Measurements from ENCODE around the gene RBSN. TPM values are rescaled to one million over a fixed set of nuclear protein-coding genes. Genes with fewer than 3 reads are reported as not detected.

The RBSN gene
- total and polyA plus RNA-seq, 12 donors = 5.7 to 33.9 (median 23.9) TPM

DNA sequence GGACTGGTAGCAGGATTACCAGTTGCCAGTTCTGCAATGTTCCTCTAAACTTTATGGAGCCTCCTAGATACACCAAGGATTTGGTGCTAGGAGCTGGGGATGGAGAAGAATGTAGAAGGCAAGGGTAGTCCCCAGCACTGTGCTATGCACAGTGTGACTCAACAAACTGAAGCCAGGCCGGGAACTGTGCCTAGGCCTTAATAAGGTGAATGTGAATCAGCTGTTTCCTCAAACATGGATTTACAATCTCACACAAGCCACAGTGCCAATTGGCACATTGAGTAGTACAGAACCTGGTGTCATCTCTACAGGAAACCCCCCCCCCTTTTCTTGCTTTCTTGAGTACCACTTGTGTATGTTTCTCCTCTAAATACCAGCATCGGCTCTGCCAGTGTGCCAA lies 66.3 kb downstream of the RBSN start:
- Histone ChIP-seq H3K4me1 (replicated peaks in 1 of 2) (no peaks in the 10 kb centered on the region), H3K4me3 (no peak overlapping the region), H3K36me3 (replicated peaks in 1 of 2) (peaks cover 0 to 91% of the 10 kb centered on the region in 2 donors), H3K9me3 (replicated peaks in 1 of 3) (no peaks in the 10 kb centered on the region), H3K27me3 (no peaks in the 10 kb centered on the region), H3K27ac (no peak overlapping the region)
- no peak for DNase-seq
- TF ChIP-seq POLR2A (IDR thresholded peaks at IDR 0.05) = no peak
- TF ChIP-seq, protein P1, sequence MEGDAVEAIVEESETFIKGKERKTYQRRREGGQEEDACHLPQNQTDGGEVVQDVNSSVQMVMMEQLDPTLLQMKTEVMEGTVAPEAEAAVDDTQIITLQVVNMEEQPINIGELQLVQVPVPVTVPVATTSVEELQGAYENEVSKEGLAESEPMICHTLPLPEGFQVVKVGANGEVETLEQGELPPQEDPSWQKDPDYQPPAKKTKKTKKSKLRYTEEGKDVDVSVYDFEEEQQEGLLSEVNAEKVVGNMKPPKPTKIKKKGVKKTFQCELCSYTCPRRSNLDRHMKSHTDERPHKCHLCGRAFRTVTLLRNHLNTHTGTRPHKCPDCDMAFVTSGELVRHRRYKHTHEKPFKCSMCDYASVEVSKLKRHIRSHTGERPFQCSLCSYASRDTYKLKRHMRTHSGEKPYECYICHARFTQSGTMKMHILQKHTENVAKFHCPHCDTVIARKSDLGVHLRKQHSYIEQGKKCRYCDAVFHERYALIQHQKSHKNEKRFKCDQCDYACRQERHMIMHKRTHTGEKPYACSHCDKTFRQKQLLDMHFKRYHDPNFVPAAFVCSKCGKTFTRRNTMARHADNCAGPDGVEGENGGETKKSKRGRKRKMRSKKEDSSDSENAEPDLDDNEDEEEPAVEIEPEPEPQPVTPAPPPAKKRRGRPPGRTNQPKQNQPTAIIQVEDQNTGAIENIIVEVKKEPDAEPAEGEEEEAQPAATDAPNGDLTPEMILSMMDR (IDR thresholded peaks at IDR 0.05) = no peak
- intact Hi-C loops (cut with DNase I) = no loop called here
- 84 to 94% (median 87%) methylated on average over 2 of the region's 2 CpGs for WGBS, 4 donors

DNA sequence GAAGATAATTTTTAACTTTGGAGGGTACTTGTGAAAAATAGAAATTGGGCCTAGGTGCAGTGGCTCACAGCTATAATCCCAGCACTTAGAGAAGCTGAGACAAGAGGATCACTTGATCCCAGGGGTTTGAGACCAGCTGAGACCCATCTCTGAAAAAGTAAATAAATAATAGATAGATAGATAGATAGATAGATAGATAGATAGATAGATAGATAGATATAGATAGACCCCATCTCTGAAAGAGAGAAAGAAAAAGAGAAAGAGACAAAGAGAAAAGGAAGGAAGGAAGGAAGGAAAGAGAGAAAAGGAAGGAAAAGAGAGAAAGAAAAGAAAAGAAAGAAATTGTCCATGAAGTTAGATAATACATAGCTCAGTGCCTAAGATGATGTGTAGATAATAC lies 69.3 kb downstream of the RBSN start:
- Histone ChIP-seq H3K27me3 (no peaks in the 10 kb centered on the region), H3K9me3 (replicated peaks in 1 of 3) (no peaks in the 10 kb centered on the region), H3K4me3 (no peak overlapping the region), H3K36me3 (replicated peaks in 1 of 2) (peaks cover 0 to 86% of the 10 kb centered on the region in 2 donors), H3K4me1 (replicated peaks in 1 of 2) (no peaks in the 10 kb centered on the region), H3K27ac (no peak overlapping the region)
- DNase-seq = no peak
- intact Hi-C loops (cut with DNase I) = no loop called here
- TF ChIP-seq, protein P1 (IDR thresholded peaks at IDR 0.05) = no peak
- TF ChIP-seq POLR2A (IDR thresholded peaks at IDR 0.05) = no peak

DNA sequence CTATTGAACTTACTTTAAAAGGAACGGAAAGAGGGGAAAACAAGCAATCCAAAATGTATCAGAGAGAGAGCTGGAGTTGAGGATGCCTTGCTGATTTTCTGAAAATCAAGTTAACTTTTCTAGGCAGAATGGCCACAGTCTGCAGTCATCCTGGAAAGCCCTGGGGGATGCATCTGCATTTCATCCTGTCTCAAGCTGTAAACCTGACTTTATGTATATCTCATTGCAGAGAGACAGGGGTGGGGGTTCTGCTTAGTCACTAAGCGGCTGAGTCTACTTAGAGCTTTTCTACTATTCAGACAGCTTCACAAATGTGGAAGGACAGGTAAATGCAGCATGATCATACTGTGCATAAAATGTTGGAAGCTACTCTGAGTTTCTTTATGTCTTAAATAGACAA lies 75.2 kb downstream of the RBSN start:
- 91 to 97% (median 95%) methylated on average over 2 of the region's 2 CpGs for WGBS, 4 donors
- no peaks in the 10 kb centered on the region for H3K27me3 ChIP-seq
- intact Hi-C loops (cut with DNase I) = no loop called here
- TF ChIP-seq, protein P1 (IDR thresholded peaks at IDR 0.05) = no peak
- TF ChIP-seq POLR2A (IDR thresholded peaks at IDR 0.05) = no peak
- no peak overlapping the region for H3K4me3 ChIP-seq
- DNase-seq = no peak
- no peak overlapping the region for H3K27ac ChIP-seq
- no peaks in the 10 kb centered on the region for H3K4me1 ChIP-seq (replicated peaks in 1 of 2)
- peaks cover 0 to 81% of the 10 kb centered on the region in 2 donors for H3K36me3 ChIP-seq (replicated peaks in 1 of 2)
- no peaks in the 10 kb centered on the region for H3K9me3 ChIP-seq (replicated peaks in 1 of 3)

DNA sequence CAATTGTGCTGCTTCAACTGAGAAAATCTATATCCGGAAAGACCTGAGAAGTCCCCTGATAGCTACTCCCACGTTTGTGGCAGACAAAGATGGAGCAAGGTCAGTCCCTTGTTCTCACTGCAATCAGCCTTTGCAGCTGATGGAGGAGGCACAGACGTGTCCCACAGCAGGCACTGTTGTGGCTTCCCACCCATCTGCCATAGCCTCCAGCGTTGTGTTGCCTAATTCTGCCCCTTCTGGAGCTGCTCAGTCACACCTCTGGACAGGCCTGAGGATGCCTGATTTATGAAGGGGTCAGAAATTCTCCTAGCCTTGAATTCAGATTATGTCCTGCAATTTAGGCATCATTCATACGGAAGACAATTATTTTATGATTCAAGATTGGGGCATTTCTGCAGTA lies 75.7 kb downstream of the RBSN start:
- H3K4me1 ChIP-seq (replicated peaks in 1 of 2) = no peaks in the 10 kb centered on the region
- DNase-seq = no peak
- H3K27me3 ChIP-seq = no peaks in the 10 kb centered on the region
- no peak overlapping the region for H3K4me3 ChIP-seq
- no peak overlapping the region for H3K27ac ChIP-seq
- no peak for TF ChIP-seq POLR2A (IDR thresholded peaks at IDR 0.05)
- TF ChIP-seq, protein P1 (IDR thresholded peaks at IDR 0.05) = no peak
- WGBS, 4 donors = 69 to 77% (median 74%) methylated on average over 5 of the region's 5 CpGs
- peaks cover 0 to 81% of the 10 kb centered on the region in 2 donors for H3K36me3 ChIP-seq (replicated peaks in 1 of 2)
- intact Hi-C loops (cut with DNase I) = no loop called here
- no peaks in the 10 kb centered on the region for H3K9me3 ChIP-seq (replicated peaks in 1 of 3)

Other genes with a start within 250 kb of the RBSN start
- 10 to 100 TPM; 13.3 to 42.2 (median 29.4) TPM for gene NR2C2, start 151.6 kb downstream of the RBSN start, total RNA-seq
- gene NR2C2, start 151.6 kb downstream of the RBSN start, polyA plus RNA-seq = 10 to 100 TPM in 1 of 3 donors, 1 to 10 TPM in 2; 6.4 to 15.7 (median 8.9) TPM
- 10 to 100 TPM; 12.9 to 72.9 (median 44.1) TPM for gene MRPS25, start 33.8 kb downstream of the RBSN start, total RNA-seq
- gene MRPS25, start 33.8 kb downstream of the RBSN start, polyA plus RNA-seq = 100 to 1,000 TPM in 1 of 3 donors, 10 to 100 TPM in 2; 47.1 to 145 (median 65.4) TPM
- 10 to 100 TPM; 31.1 to 54.9 (median 42.4) TPM for gene CAPN7, start 107.1 kb upstream of the RBSN start, total RNA-seq
- 10 to 100 TPM; 14.4 to 32.4 (median 18.2) TPM for gene CAPN7, start 107.1 kb upstream of the RBSN start, polyA plus RNA-seq
- 100 to 1,000 TPM; 134 to 830 (median 184) TPM for gene SH3BP5, start 233.4 kb upstream of the RBSN start, total RNA-seq
- 1,000 to 10,000 TPM in 1 of 3 donors, 100 to 1,000 TPM in 2; 119 to 1,158 (median 135) TPM for gene SH3BP5, start 233.4 kb upstream of the RBSN start, polyA plus RNA-seq

Measured in adrenal gland (tissue), 12 donors.